Activated CD4-positive, alpha-beta memory T cell treated with anti-CD3 and anti-CD28 coated beads for 36 hours (primary cell): ENCODE measurements around the gene IGFLR1. TPM values are rescaled to one million over a fixed set of nuclear protein-coding genes. Genes with fewer than 3 reads are reported as not detected.
A peak's percentile ranks its signal among the peaks of the same experiment; 100 is the strongest.
"Not testable (repeated sequence)": the region's sequence is repeated elsewhere in the genome, so short reads cannot be mapped to it uniquely, and the experiment has no call there.

Experiments used
- CTCF ChIA-PET: fragments of 350-600 bp; sonication (Branson Sonifier 250); formaldehyde crosslinking; loops from one replicate; lab custom pipeline; 2021; ENCODE audit warnings: antibody characterized with exemption, inconsistent platforms; lab: Charles Lee
- POLR2A ChIA-PET: fragments of 350-600 bp; sonication (Branson Sonifier 250); formaldehyde crosslinking; loops from one replicate; lab custom pipeline; 2021; ENCODE audit warnings: antibody characterized with exemption; lab: Charles Lee
- DNase-seq: peaks from one replicate; pipeline ENCODE4 v3.0.0-alpha.2; 2020
- H3K27ac Mint-ChIP-seq: one replicate; pipeline ENCODE4 v1.8.0; 2021; ENCODE audit warnings: mixed read lengths
- H3K27me3 Mint-ChIP-seq: one replicate; pipeline ENCODE4 v1.8.0; 2021; ENCODE audit warnings: mixed read lengths
- H3K36me3 Mint-ChIP-seq: one replicate; pipeline ENCODE4 v1.8.0; 2021; ENCODE audit warnings: mixed read lengths
- H3K4me1 Mint-ChIP-seq: one replicate; pipeline ENCODE4 v1.8.0; 2021; ENCODE audit warnings: low read depth, mixed read lengths
- H3K4me3 Mint-ChIP-seq: one replicate; pipeline ENCODE4 v1.8.0; 2021; ENCODE audit warnings: mild to moderate bottlenecking, mixed read lengths
- H3K9me3 Mint-ChIP-seq: one replicate; pipeline ENCODE4 v1.8.0; 2021; ENCODE audit warnings: mixed read lengths
- intact Hi-C: fragments of 100-400 bp; cut with micrococcal nuclease; formaldehyde crosslinking; loops from one replicate; pipeline ENCODE4 v1.15.1; 2023
- total RNA-seq, 2 experiments: library from RNA; stranded (reverse); gene quantifications; one replicate each; pipeline ENCODE4 v1.2.3, GENCODE V29; 2021

Gene IGFLR1
- total RNA-seq, 2 experiments from 2014 or later: 90.1 to 92.8 TPM

GRCh38 chr19:35708391-35708790, 33.9 kb downstream of the IGFLR1 start:
- CTCF ChIA-PET: interaction anchor here (3.5 kb wide), 1 partner anchor 14 kb away, joined by 16 read pairs; no protein-coding TSS in a partner anchor

DNA sequence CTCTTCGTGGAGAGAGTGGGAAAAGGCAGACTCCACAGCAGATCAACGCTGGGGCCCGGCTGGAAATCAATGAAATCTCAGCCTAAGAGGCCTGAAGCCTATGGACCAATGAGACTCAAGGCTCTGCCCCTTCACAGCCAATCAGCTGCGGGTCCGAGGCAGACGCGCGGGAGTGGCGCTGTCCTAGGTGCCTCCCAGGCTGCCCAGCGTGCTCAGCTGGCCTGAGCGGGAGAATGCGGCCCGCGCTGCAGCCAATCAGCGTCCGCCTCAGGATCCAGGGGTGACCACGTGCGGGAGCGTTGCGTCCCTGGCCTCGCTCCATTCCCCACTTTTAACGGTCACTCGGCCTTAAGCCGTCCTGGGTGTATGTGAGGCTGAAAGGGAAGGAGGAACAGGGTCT, 38.0 kb downstream of the IGFLR1 start, which contains the start of gene ZBTB32:
TSS of gene ZBTB32 (plus strand) at position 341 of the 400 bp plus-strand sequence. CDS start 10,069 bp downstream, outside the sequence.
- peak; percentile 40 for DNase-seq
- Mint-ChIP-seq H3K4me3 (no peak within 1 kb of the TSS), H3K27ac (no peak within 1 kb of the TSS), H3K4me1 (peaks cover 10% of the 10 kb centered on the region), H3K36me3 (peaks cover 2% of the 10 kb centered on the region), H3K27me3 (no peaks in the 10 kb centered on the region), H3K9me3 (no peaks in the 10 kb centered on the region)
- POLR2A ChIA-PET: interaction anchor here (3.4 kb wide), 1 partner anchor 9 kb away, joined by 96 read pairs; no protein-coding TSS in a partner anchor
- intact Hi-C loops: no loop called here
- CTCF ChIA-PET: interaction anchor here (1.2 to 16.2 kb wide), 3 partner anchors 9 to 36 kb away, joined by 3 to 197 read pairs (median 3); no protein-coding TSS in a partner anchor

More at GRCh38 chr19:35708391-35708790, 33.9 kb downstream of the IGFLR1 start:
- no peak overlapping the region for H3K4me3 Mint-ChIP-seq
- peaks cover 42% of the 10 kb centered on the region for H3K4me1 Mint-ChIP-seq
- POLR2A ChIA-PET: no interaction called here
- DNase-seq: no peak
- H3K27ac Mint-ChIP-seq: peak overlapping the region; percentile 28
- no peaks in the 10 kb centered on the region for H3K9me3 Mint-ChIP-seq
- H3K36me3 Mint-ChIP-seq: peaks cover 6% of the 10 kb centered on the region
- no peaks in the 10 kb centered on the region for H3K27me3 Mint-ChIP-seq
- intact Hi-C loops: no loop called here

GRCh38 chr19:35703343-35703742, 38.9 kb downstream of the IGFLR1 start:
- no peak overlapping the region for H3K4me3 Mint-ChIP-seq
- H3K27me3 Mint-ChIP-seq: no peaks in the 10 kb centered on the region
- POLR2A ChIA-PET: interaction anchor here (3.4 kb wide), 1 partner anchor 10 kb away, joined by 96 read pairs; no protein-coding TSS in a partner anchor
- DNase-seq: no peak
- peaks cover 3% of the 10 kb centered on the region for H3K4me1 Mint-ChIP-seq
- H3K27ac Mint-ChIP-seq: no peak overlapping the region
- H3K9me3 Mint-ChIP-seq: no peaks in the 10 kb centered on the region
- intact Hi-C loops: no loop called here
- H3K36me3 Mint-ChIP-seq: peaks cover 2% of the 10 kb centered on the region
- CTCF ChIA-PET: interaction anchor here (1.1 to 16.2 kb wide), 5 partner anchors 9 to 45 kb away, joined by 3 to 197 read pairs (median 6); partner anchors contain the start of gene LIN37

DNA sequence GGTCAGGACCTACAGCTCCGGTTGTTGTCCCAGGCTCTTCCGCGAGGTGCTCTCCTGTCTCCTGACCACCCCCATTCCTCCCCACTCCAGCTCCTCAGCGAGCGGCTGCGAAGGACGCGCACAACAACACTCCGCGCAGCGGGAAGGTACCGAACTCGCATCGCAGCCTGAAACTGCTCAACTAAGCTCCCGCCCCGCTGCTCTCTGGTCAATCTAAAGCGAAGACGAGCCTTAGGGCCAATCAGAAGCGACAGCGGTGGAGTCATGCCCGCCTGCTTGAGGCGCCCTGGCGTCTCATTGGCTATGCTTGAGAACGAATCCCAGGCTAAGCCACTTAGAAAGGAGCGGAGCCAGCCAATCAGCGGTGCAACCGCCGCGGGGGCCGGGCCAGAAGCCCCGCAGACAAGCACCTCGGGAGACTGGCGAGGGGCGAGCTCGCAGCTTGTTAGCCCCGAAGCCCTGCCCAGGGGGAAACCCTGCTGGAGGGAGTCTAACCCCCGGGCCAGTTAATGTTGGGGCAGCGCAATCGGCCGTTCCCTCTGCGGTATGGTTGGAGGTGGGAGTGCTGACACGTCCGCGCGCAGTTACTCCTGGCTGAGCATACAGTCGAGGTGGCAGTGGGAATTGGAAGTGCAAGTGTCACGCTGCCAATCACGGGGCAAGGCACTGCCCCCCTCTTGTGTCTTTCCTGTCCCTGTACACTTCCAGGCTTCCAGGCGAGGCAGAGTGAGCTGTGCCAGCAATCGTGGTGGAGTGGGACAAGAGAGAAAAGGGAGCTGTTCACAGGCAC, 39.8 kb downstream of the IGFLR1 start:
- Mint-ChIP-seq H3K9me3 (no peaks in the 10 kb centered on the region), H3K4me3 (peak overlapping the region; percentile 93), H3K27ac (peak overlapping the region; percentile 94), H3K36me3 (peaks cover 2% of the 10 kb centered on the region), H3K4me1 (peaks cover 3% of the 10 kb centered on the region), H3K27me3 (no peaks in the 10 kb centered on the region)
- ChIA-PET POLR2A (interaction anchor here (0.6 to 3.4 kb wide), 11 partner anchors 11 to 228 kb away, joined by 3 to 96 read pairs (median 3); partner anchors contain the start of genes COX6B1, IGFLR1, KMT2B and LIN37), CTCF (interaction anchor here (0.9 to 16.2 kb wide), 9 partner anchors 8 to 229 kb away, joined by 3 to 197 read pairs (median 5); partner anchors contain the start of gene LIN37)
- intact Hi-C loops: loop anchor here (1.0 kb wide), 1 partner anchor 9 kb away; no protein-coding TSS in a partner anchor
- peak; percentile 97 for DNase-seq

DNA sequence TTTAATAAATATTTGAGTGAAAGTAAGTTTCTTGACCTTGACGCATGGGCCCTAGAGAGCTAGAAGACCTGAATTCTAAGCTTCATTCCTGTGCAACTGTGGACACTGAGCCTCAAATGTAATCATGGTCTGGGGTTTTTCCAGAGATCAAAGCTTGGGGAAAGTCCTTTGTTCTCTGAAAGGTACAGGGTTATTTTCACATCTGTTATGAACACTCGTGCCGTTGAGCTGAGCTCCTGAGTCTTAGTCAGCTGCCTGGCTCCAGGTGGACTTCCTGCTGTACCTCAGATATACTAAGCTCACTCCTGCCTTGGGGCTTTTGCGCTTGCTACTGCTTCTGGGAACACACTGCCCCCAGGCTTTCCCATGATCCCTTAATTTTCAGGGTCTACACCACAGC, 45.4 kb downstream of the IGFLR1 start:
- Mint-ChIP-seq H3K9me3 (no peaks in the 10 kb centered on the region), H3K27ac (peak overlapping the region; percentile 23), H3K4me1 (peaks cover 14% of the 10 kb centered on the region), H3K27me3 (no peaks in the 10 kb centered on the region), H3K4me3 (no peak overlapping the region), H3K36me3 (no peaks in the 10 kb centered on the region)
- CTCF ChIA-PET: interaction anchor here (1.1 to 16.2 kb wide), 5 partner anchors 10 to 186 kb away, joined by 3 to 197 read pairs (median 5); partner anchors contain the start of gene LIN37
- intact Hi-C loops: loop anchor here (2.0 kb wide), 1 partner anchor 44 kb away; no protein-coding TSS in a partner anchor
- POLR2A ChIA-PET: interaction anchor here (1.0 to 6.9 kb wide), 2 partner anchors 16 to 22 kb away, joined by 7 to 64 read pairs; no protein-coding TSS in a partner anchor
- peak; percentile 61 for DNase-seq

- no peak for DNase-seq
- Mint-ChIP-seq H3K4me3 (no peak overlapping the region), H3K9me3 (no peaks in the 10 kb centered on the region), H3K36me3 (no peaks in the 10 kb centered on the region), H3K4me1 (peaks cover 14% of the 10 kb centered on the region), H3K27me3 (no peaks in the 10 kb centered on the region), H3K27ac (no peak overlapping the region)
- ChIA-PET CTCF (interaction anchor here (1.1 to 16.2 kb wide), 5 partner anchors 17 to 187 kb away, joined by 4 to 197 read pairs (median 10); partner anchors contain the start of genes IGFLR1 and LIN37), POLR2A (interaction anchor here (1.0 to 6.9 kb wide), 3 partner anchors 17 to 81 kb away, joined by 4 to 64 read pairs (median 7); no protein-coding TSS in a partner anchor)
- intact Hi-C loops: loop anchor here (2.0 kb wide), 1 partner anchor 45 kb away; no protein-coding TSS in a partner anchor
These were observed 46.3 kb downstream of the IGFLR1 start for GRCh38 chr19:35695895-35696422.

GRCh38 chr19:35693835-35694599, 48.2 kb downstream of the IGFLR1 start:
- intact Hi-C loops: loop anchor here (1.0 to 5.0 kb wide), 6 partner anchors 23 to 237 kb away; partner anchors contain the start of genes APLP1 and HSPB6
- H3K27ac Mint-ChIP-seq: peak overlapping the region; percentile 54

DNA sequence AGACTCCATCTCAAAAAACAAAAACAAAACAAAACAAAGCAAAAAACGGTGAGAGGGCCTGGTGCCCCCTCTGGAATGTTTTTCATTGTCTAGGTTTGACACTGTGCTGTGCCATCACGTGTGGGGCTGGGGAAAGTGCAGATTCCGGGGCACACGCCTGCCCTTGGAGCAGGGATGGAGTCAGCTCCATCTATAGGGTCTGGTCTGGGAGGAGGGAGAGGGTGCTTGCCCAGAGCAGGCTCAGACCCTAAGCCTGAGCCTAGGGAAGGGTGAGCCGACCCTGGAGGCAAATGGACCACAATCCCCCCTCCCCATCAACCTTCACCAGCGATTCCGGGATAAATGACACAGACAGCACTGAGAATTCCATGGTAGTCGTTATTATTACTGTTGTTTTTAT, 48.8 kb downstream of the IGFLR1 start:
- Mint-ChIP-seq H3K27ac (no peak overlapping the region), H3K9me3 (no peaks in the 10 kb centered on the region), H3K36me3 (no peaks in the 10 kb centered on the region), H3K27me3 (no peaks in the 10 kb centered on the region), H3K4me1 (peaks cover 14% of the 10 kb centered on the region), H3K4me3 (no peak overlapping the region)
- CTCF ChIA-PET: interaction anchor here (1.2 to 16.2 kb wide), 6 partner anchors 20 to 238 kb away, joined by 4 to 197 read pairs (median 6); partner anchors contain the start of gene COX6B1
- no peak for DNase-seq
- intact Hi-C loops: loop anchor here (1.0 to 5.0 kb wide), 2 partner anchors 44 to 174 kb away; partner anchors contain the start of gene APLP1
- POLR2A ChIA-PET: interaction anchor here (1.2 kb wide), 1 partner anchor 20 kb away, joined by 3 read pairs; no protein-coding TSS in a partner anchor

More at GRCh38 chr19:35693835-35694599, 48.2 kb downstream of the IGFLR1 start:
- Mint-ChIP-seq H3K4me1 (peaks cover 14% of the 10 kb centered on the region), H3K36me3 (no peaks in the 10 kb centered on the region), H3K27me3 (no peaks in the 10 kb centered on the region), H3K4me3 (no peak overlapping the region), H3K9me3 (no peaks in the 10 kb centered on the region)
- ChIA-PET POLR2A (interaction anchor here (0.6 to 6.9 kb wide), 2 partner anchors 19 to 24 kb away, joined by 3 to 64 read pairs; no protein-coding TSS in a partner anchor), CTCF (interaction anchor here (0.7 to 16.2 kb wide), 20 partner anchors 8 to 264 kb away, joined by 3 to 197 read pairs (median 4); partner anchors contain the start of genes COX6B1, HSPB6, IGFLR1 and PSENEN)
- DNase-seq: peak; percentile 94

DNA sequence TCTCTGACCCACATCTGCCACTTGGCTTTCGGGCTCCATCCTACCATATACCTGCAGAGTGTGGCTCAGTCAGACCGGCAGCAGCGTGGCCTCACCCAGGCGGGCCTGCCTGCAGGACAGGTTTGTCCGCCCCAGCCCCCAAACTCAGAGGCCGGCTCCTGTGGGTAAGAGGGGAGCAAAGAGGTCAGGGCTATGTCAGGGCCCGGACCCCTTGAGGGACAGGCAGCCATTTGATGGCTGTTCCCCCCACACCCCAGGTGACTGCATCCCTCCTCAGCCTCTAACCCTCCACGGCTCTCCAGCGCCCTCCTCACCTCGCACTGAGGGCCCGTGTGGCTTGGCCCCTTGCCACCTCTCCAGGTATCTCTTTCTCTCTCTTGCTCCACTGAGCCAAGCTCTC, 50.2 kb downstream of the IGFLR1 start:
- no peak for DNase-seq
- no peaks in the 10 kb centered on the region for H3K36me3 Mint-ChIP-seq
- H3K27ac Mint-ChIP-seq: no peak overlapping the region
- H3K27me3 Mint-ChIP-seq: no peaks in the 10 kb centered on the region
- H3K4me3 Mint-ChIP-seq: no peak overlapping the region
- no peaks in the 10 kb centered on the region for H3K9me3 Mint-ChIP-seq
- intact Hi-C loops: loop anchor here (5.0 kb wide), 1 partner anchor 175 kb away; the partner anchor contains the start of gene APLP1
- H3K4me1 Mint-ChIP-seq: peaks cover 13% of the 10 kb centered on the region
- ChIA-PET CTCF (interaction anchor here (0.6 to 16.2 kb wide), 9 partner anchors 21 to 241 kb away, joined by 4 to 197 read pairs (median 6); partner anchors contain the start of gene COX6B1), POLR2A (interaction anchor here (1.2 kb wide), 1 partner anchor 21 kb away, joined by 3 read pairs; no protein-coding TSS in a partner anchor)

- H3K36me3 Mint-ChIP-seq, H3K4me1 Mint-ChIP-seq, H3K27me3 Mint-ChIP-seq, H3K4me3 Mint-ChIP-seq, H3K9me3 Mint-ChIP-seq, DNase-seq, POLR2A ChIA-PET, H3K27ac Mint-ChIP-seq: not testable (repeated sequence)
- CTCF ChIA-PET: interaction anchor here (16.2 kb wide), 1 partner anchor 22 kb away, joined by 197 read pairs; no protein-coding TSS in a partner anchor
- intact Hi-C loops: loop anchor here (5.0 kb wide), 1 partner anchor 176 kb away; the partner anchor contains the start of gene APLP1
These were observed 51.1 kb downstream of the IGFLR1 start for GRCh38 chr19:35691106-35691505.
